ENCODE measurements around the gene CEP20. TPM values are rescaled to one million over a fixed set of nuclear protein-coding genes. Genes with fewer than 3 reads are reported as not detected.

The CEP20 gene
- polyA plus RNA-seq, 1 experiment: 23.6 TPM

DNA sequence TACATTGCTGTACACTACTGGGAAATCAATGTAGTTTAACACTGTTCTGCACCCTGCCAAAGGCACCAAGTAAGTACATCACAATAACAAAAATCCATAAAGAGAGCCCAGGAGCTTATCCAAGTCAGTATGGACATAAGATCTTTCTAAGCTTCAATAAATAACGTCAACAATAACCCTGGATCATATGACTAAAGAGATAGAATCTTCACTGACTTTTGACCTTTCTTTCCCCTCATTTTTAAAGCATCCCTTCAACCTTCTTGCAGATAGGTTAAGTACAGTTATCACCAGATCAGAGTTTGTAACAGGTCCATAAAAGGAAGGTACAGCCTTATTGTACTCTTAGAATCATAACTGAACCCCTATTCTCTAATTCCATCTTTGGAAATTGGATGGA, 2.3 kb downstream of the CEP20 start:
- TF ChIP-seq, protein P1, sequence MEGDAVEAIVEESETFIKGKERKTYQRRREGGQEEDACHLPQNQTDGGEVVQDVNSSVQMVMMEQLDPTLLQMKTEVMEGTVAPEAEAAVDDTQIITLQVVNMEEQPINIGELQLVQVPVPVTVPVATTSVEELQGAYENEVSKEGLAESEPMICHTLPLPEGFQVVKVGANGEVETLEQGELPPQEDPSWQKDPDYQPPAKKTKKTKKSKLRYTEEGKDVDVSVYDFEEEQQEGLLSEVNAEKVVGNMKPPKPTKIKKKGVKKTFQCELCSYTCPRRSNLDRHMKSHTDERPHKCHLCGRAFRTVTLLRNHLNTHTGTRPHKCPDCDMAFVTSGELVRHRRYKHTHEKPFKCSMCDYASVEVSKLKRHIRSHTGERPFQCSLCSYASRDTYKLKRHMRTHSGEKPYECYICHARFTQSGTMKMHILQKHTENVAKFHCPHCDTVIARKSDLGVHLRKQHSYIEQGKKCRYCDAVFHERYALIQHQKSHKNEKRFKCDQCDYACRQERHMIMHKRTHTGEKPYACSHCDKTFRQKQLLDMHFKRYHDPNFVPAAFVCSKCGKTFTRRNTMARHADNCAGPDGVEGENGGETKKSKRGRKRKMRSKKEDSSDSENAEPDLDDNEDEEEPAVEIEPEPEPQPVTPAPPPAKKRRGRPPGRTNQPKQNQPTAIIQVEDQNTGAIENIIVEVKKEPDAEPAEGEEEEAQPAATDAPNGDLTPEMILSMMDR (IDR thresholded peaks at IDR 0.05; ENCODE audit: insufficient read depth, low read depth, low read length): no peak
- Histone ChIP-seq H3K4me3 (ENCODE audit: low read depth, low read length) (no peak overlapping the region), H3K27me3 (ENCODE audit: control insufficient read depth, insufficient read depth, low read length) (no peaks in the 10 kb centered on the region), H3K36me3 (ENCODE audit: control insufficient read depth, insufficient read depth, low read length) (0 out of 2 replicates have a peak, but pooled peaks cover 3% of the 10 kb centered on the region)
- ChIA-PET POLR2A (no interaction called here), CTCF (interaction anchor here (0.5 to 2.1 kb wide), 2 partner anchors 11 to 156 kb away, joined by 3 to 7 read pairs; no protein-coding TSS in a partner anchor)
- no peak for DNase-seq (ENCODE audit: low read depth)

GRCh38 chr16:15885560-15886001, 2.8 kb downstream of the CEP20 start:
- 0 out of 2 replicates have a peak, but pooled peaks cover 3% of the 10 kb centered on the region for H3K36me3 ChIP-seq (ENCODE audit: control insufficient read depth, insufficient read depth, low read length)
- ChIA-PET CTCF (interaction anchor here (0.5 to 2.1 kb wide), 2 partner anchors 11 to 155 kb away, joined by 3 to 7 read pairs; no protein-coding TSS in a partner anchor), POLR2A (no interaction called here)
- DNase-seq (ENCODE audit: low read depth): no peak
- no peaks in the 10 kb centered on the region for H3K27me3 ChIP-seq (ENCODE audit: control insufficient read depth, insufficient read depth, low read length)
- TF ChIP-seq, protein P1 (IDR thresholded peaks at IDR 0.05; ENCODE audit: insufficient read depth, low read depth, low read length): no peak
- no peak overlapping the region for H3K4me3 ChIP-seq (ENCODE audit: low read depth, low read length)

GRCh38 chr16:15882563-15882962, 5.8 kb downstream of the CEP20 start:
- H3K36me3 ChIP-seq (ENCODE audit: control insufficient read depth, insufficient read depth, low read length): 0 out of 2 replicates have a peak, but pooled peaks cover 3% of the 10 kb centered on the region
- CTCF ChIA-PET: no interaction called here
- POLR2A ChIA-PET: no interaction called here
- no peak overlapping the region for H3K4me3 ChIP-seq (ENCODE audit: low read depth, low read length)
- DNase-seq (ENCODE audit: low read depth): no peak
- TF ChIP-seq, protein P1 (IDR thresholded peaks at IDR 0.05; ENCODE audit: insufficient read depth, low read depth, low read length): no peak
- no peaks in the 10 kb centered on the region for H3K27me3 ChIP-seq (ENCODE audit: control insufficient read depth, insufficient read depth, low read length)

DNA sequence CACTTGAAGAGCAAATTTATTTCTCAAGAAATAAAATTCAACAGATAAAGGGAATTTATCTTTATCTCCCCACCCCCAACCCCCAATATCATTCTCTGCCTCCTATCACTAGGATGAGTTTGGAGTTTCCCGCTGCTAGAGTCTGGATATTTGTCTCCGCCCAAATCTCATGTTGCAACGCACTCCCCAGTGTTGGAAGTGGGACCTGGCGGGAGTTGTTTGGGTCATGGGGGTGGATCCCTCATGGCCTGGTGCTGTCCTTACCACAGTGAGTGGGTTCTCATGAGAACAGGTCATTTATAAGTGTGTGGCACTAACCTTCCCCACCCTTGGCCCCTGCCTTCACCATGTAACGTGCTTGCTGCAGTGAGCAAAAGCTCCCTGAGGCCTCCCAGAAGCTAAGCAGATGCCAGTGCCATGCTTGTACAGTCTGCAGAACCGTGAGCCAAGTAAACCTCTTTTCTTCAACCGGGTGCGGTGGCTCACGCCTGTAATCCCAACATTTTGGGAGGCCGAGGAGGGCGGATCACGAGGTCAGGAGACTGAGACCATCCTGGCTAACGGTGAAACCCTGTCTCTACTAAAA, 6.5 kb downstream of the CEP20 start:
- TF ChIP-seq, protein P1 (IDR thresholded peaks at IDR 0.05; ENCODE audit: insufficient read depth, low read depth, low read length): no peak
- Histone ChIP-seq H3K4me3 (ENCODE audit: low read depth, low read length) (no peak overlapping the region), H3K36me3 (ENCODE audit: control insufficient read depth, insufficient read depth, low read length) (0 out of 2 replicates have a peak, but pooled peaks cover 3% of the 10 kb centered on the region), H3K27me3 (ENCODE audit: control insufficient read depth, insufficient read depth, low read length) (no peaks in the 10 kb centered on the region)
- no peak for DNase-seq (ENCODE audit: low read depth)
- ChIA-PET POLR2A (no interaction called here), CTCF (no interaction called here)

DNA sequence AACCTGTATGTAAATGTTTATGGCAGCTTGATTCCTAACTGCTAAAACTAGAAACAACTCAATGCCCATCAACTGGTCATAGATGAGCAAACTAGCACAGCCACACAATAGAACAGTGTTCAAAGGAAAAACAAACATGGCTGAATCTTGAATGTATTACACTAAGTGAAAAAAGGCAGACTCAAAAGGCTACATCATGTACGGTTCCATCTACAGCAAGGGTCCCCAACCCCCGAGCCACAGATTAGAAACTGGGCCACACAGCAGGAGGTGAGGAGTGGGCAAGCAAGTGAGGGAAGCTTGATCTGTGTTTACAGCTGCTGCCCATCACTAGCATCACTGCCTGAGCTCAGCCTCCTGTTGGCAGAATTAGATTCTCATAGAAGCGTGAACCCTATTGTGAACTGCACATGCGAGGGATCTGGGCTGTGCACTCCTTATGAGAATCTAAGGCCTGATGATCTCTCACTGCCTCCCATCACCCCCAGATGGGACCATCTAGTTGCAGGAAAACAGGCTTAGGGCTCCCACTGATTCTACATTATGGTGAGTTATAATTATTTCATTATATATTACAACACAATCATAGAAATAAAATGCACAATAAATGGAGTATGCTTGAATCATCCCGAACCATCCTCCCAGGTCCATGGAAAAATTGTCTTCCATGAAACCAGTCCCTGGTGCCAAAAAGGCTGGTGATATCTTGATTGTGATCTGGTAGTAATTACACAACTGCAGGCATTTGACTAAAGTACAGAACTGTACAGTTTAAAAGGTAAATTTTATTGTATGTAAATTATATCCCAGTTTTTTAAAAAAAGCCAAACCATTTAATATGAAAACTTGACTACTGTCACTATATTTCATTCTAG, 7.7 kb downstream of the CEP20 start:
- no peak for DNase-seq (ENCODE audit: low read depth)
- TF ChIP-seq, protein P1 (IDR thresholded peaks at IDR 0.05; ENCODE audit: insufficient read depth, low read depth, low read length): no peak
- Histone ChIP-seq H3K4me3 (ENCODE audit: low read depth, low read length) (no peak overlapping the region), H3K27me3 (ENCODE audit: control insufficient read depth, insufficient read depth, low read length) (no peaks in the 10 kb centered on the region), H3K36me3 (ENCODE audit: control insufficient read depth, insufficient read depth, low read length) (0 out of 2 replicates have a peak, but pooled peaks cover 3% of the 10 kb centered on the region)
- ChIA-PET CTCF (interaction anchor here (2.1 kb wide), 1 partner anchor 7 kb away, joined by 9 read pairs; the partner anchor contains the start of gene CEP20), POLR2A (no interaction called here)

Data from BJ (cell line).